Measurements from ENCODE around the gene ATP9B.
"Not testable (repeated sequence)": the region's sequence is repeated elsewhere in the genome, so short reads cannot be mapped to it uniquely, and the experiment has no call there.

ATP9B gene

GRCh38 chr18:79299272-79299671 is 230.1 kb downstream of the ATP9B start:
- DNase-seq, result no peak

GRCh38 chr18:79299711-79300110 is 230.5 kb downstream of the ATP9B start:
- DNase-seq, result no peak

GRCh38 chr18:79300413-79300812 is 231.2 kb downstream of the ATP9B start:
- no peak for DNase-seq

GRCh38 chr18:79302120-79302519 is 232.9 kb downstream of the ATP9B start:
- no peak for DNase-seq

GRCh38 chr18:79305911-79306310 is 236.7 kb downstream of the ATP9B start:
- no peak for DNase-seq

- DNase-seq, result no peak
Measured at GRCh38 chr18:79309614-79310358, 240.6 kb downstream of the ATP9B start.

- no peak for DNase-seq
Measured at GRCh38 chr18:79314838-79315388, 245.7 kb downstream of the ATP9B start.

GRCh38 chr18:79315596-79315995 is 246.4 kb downstream of the ATP9B start:
- no peak for DNase-seq

- no peak for DNase-seq
Measured at GRCh38 chr18:79317703-79318102, 248.5 kb downstream of the ATP9B start.

GRCh38 chr18:79318142-79318673 is 249.0 kb downstream of the ATP9B start:
- no peak for DNase-seq

GRCh38 chr18:79320216-79320850 is 251.1 kb downstream of the ATP9B start:
- DNase-seq, result no peak

- DNase-seq, result no peak
Measured at GRCh38 chr18:79321625-79322405, 252.6 kb downstream of the ATP9B start.

- DNase-seq, result no peak
Measured at GRCh38 chr18:79322441-79322840, 253.2 kb downstream of the ATP9B start.

- DNase-seq, result no peak
Measured at GRCh38 chr18:79323471-79323870, 254.3 kb downstream of the ATP9B start.

GRCh38 chr18:79326413-79327198 is 257.4 kb downstream of the ATP9B start:
- no peak for DNase-seq

- DNase-seq, result no peak
Measured at GRCh38 chr18:79327199-79327721, 258.1 kb downstream of the ATP9B start.

- not testable (repeated sequence) for DNase-seq
Measured at GRCh38 chr18:79327915-79328314, 258.7 kb downstream of the ATP9B start.

- no peak for DNase-seq
Measured at GRCh38 chr18:79328887-79329286, 259.7 kb downstream of the ATP9B start.

GRCh38 chr18:79329786-79330185 is 260.6 kb downstream of the ATP9B start:
- no peak for DNase-seq

GRCh38 chr18:79332646-79333045 is 263.5 kb downstream of the ATP9B start:
- no peak for DNase-seq

- DNase-seq, result no peak
Measured at GRCh38 chr18:79333046-79333445, 263.9 kb downstream of the ATP9B start.

All from activated CD4-positive, alpha-beta T cell treated with anti-CD3 and anti-CD28 coated beads for 1 hour (primary cell).